Bronchus fibroblast of lung (primary cell): Measurements from ENCODE around the gene MOB4. TPM values are rescaled to one million over a fixed set of nuclear protein-coding genes. Genes with fewer than 3 reads are reported as not detected.

Source experiments
- total RNA-seq: library from RNA; depleted of rRNA; stranded (reverse); fragments of >200 nt; gene quantifications from 2 replicates; pipeline ENCODE4 v1.2.3, GENCODE V29; 2015

The MOB4 gene
- 24.8 and 26.2 TPM in 2 replicates for total RNA-seq

GRCh38 chr2:197515739-197516392 lies at the start of gene MOB4:
Gene MOB4 (plus strand): TSS chr2:197516066. CDS start chr2:197516087, 21 bp downstream.

GRCh38 chr2:197499594-197500502 lies 16.0 kb upstream of the MOB4 start, which contains the start of the genes HSPD1 and HSPE1:
Gene HSPD1 (minus strand): TSS chr2:197499840. CDS start chr2:197498848, 992 bp downstream.
Gene HSPE1 (plus strand): TSS chr2:197500379. CDS start chr2:197500437, 58 bp downstream.

Other genes with a start within 250 kb of the MOB4 start
- 1.2 and 1.5 TPM in 2 replicates for gene ANKRD44, start 205.3 kb upstream of the MOB4 start, total RNA-seq
- gene SF3B1, start 81.0 kb upstream of the MOB4 start, total RNA-seq: 161 and 163 TPM in 2 replicates
- 11.3 and 16.3 TPM in 2 replicates for gene COQ10B, start 62.5 kb upstream of the MOB4 start, total RNA-seq
- gene HSPD1, start 16.2 kb upstream of the MOB4 start, total RNA-seq: 227 and 278 TPM in 2 replicates
- gene HSPE1, start 15.7 kb upstream of the MOB4 start, total RNA-seq: 166 and 186 TPM in 2 replicates
- gene RFTN2, start 159.5 kb downstream of the MOB4 start, total RNA-seq: 3.5 and 3.7 TPM in 2 replicates
- gene MARS2, start 189.3 kb downstream of the MOB4 start, total RNA-seq: 3.1 and 3.5 TPM in 2 replicates